ENCODE data around the gene KISS1. TPM values are rescaled to one million over a fixed set of nuclear protein-coding genes. Genes with fewer than 3 reads are reported as not detected.
A peak's percentile ranks its signal among the peaks of the same experiment; 100 is the strongest.

KISS1 gene
- total and polyA plus RNA-seq, 10 donors, result not detected

DNA sequence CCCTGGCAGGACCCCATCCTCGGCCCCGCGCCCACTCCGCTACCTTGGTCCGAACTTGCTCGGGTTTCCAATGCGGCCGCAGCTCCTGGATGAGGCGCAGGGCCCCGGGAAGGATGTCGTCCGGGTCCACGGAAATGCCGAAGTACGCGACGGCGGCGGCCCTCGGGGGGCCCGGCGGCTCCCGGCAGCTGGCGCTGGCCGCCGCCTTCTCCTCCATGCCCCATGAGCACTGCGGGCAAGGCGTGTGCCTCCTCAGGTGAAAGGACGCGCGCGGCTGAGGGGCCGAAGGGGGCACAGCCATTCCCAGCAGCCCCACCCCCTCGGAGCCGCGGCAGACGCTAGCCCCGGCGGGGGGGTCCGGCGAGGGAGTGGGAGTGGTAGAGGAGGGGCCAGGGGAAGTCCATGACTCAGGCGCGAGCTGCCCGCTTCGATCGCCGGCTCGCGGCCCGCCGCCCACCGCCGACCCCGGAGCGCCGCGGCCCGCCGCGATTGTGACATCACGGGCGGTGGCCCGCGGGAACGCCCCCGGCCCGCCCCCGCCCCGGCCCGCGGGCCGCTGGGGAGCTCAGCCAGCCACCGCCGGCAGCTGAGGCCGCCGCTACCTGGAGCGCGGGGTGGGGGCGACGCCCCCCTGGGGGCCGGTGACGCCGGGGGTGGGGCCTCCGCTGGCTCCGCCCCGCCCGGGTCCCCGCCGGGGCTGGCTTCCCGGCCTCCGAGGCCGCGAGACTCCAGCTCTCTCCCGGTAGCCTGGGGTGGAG is 44.6 kb downstream of the KISS1 start, which contains the start of gene ETNK2:
Gene ETNK2, minus strand, starts transcription at position 493 of the 758 bp plus-strand sequence. Its CDS starts 192 bp downstream, at position 301.
- Histone ChIP-seq H3K27me3 (replicated peaks in 1 of 7) (peaks cover 0 to 66% (median 13%) of the 10 kb centered on the region in 7 donors), H3K4me1 (peaks cover 4 to 25% (median 16%) of the 10 kb centered on the region in 6 donors), H3K36me3 (no peaks in the 10 kb centered on the region), H3K9me3 (no peaks in the 10 kb centered on the region), H3K27ac (peak within 1 kb of the TSS in 7 of 8 donors; percentile 38 to 82 (median 67)), H3K4me3 (peak within 1 kb of the TSS; percentile 48 to 87 (median 59))
- intact Hi-C loops (cut with DNase I; ENCODE audit: low total_unique reads), result no loop called here
- peak; percentile 83 for DNase-seq
- 0 to 2% (median 1%) methylated on average over 41 to 94 of the region's 94 CpGs for WGBS, 5 donors
- TF ChIP-seq POLR2AphosphoS5 (IDR thresholded peaks at IDR 0.05), result peak in 2 of 3 donors; percentile 40 to 58
- TF ChIP-seq, protein P1, sequence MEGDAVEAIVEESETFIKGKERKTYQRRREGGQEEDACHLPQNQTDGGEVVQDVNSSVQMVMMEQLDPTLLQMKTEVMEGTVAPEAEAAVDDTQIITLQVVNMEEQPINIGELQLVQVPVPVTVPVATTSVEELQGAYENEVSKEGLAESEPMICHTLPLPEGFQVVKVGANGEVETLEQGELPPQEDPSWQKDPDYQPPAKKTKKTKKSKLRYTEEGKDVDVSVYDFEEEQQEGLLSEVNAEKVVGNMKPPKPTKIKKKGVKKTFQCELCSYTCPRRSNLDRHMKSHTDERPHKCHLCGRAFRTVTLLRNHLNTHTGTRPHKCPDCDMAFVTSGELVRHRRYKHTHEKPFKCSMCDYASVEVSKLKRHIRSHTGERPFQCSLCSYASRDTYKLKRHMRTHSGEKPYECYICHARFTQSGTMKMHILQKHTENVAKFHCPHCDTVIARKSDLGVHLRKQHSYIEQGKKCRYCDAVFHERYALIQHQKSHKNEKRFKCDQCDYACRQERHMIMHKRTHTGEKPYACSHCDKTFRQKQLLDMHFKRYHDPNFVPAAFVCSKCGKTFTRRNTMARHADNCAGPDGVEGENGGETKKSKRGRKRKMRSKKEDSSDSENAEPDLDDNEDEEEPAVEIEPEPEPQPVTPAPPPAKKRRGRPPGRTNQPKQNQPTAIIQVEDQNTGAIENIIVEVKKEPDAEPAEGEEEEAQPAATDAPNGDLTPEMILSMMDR (IDR thresholded peaks at IDR 0.05 in 8 of 11, conservative IDR thresholded peaks at IDR 0.05 in 3 of 11), result no peak

DNA sequence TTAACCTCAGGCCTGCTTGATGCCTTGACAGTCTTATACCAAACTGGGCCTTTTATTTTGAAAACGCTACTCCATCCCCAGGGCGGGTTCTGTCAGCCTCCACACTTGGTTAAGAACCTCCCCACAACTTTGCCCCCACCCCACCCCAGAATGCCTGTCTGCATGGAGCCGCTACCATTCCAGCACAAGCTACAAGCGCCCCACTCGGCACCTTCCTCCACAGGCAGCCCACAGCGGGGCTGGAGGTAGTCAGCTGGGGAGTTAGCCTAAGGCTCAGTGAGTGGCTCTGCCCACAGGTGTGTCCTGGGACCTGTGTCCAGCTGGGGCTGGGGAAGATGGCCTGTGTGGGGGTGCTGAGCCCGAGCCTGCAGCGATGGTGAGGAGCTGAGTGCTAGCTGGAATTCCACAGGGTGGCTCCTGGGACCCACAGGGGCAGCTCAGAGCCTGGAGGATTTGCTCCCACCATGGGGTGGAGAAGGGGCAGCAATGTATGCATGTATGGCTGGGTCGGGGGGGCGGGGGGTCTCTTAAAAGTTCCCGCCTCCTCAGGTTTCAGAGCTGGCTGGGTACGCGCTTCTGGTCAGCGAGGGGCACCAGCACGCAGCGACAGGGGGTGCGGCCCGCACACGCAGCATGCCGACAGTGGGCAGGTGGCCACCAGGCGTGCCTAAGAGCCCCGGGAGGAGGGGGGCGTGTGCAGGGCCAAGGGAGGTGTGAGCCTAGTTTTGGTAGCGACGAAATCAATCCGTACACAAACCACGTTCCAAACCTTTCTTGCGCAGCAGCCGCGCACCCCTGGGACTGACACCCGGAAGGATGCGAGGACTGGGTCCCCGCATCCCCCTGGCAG is 45.4 kb downstream of the KISS1 start:
- Histone ChIP-seq H3K4me1 (peaks cover 4 to 24% (median 16%) of the 10 kb centered on the region in 6 donors), H3K27me3 (replicated peaks in 1 of 7) (peaks cover 0 to 58% (median 13%) of the 10 kb centered on the region in 7 donors), H3K9me3 (no peaks in the 10 kb centered on the region), H3K36me3 (no peaks in the 10 kb centered on the region), H3K4me3 (peak overlapping the region; percentile 48 to 87 (median 59)), H3K27ac (peak overlapping the region in 6 of 8 donors; percentile 44 to 82 (median 66))
- TF ChIP-seq, protein P1 (IDR thresholded peaks at IDR 0.05 in 8 of 11, conservative IDR thresholded peaks at IDR 0.05 in 3 of 11), result no peak
- TF ChIP-seq POLR2AphosphoS5 (IDR thresholded peaks at IDR 0.05), result no peak
- no peak for TF ChIP-seq POLR2A (IDR thresholded peaks at IDR 0.05)
- intact Hi-C loops (cut with DNase I; ENCODE audit: low total_unique reads), result no loop called here
- DNase-seq, result no peak
- 34 to 46% (median 41%) methylated on average over 27 to 33 of the region's 33 CpGs for WGBS, 5 donors

DNA sequence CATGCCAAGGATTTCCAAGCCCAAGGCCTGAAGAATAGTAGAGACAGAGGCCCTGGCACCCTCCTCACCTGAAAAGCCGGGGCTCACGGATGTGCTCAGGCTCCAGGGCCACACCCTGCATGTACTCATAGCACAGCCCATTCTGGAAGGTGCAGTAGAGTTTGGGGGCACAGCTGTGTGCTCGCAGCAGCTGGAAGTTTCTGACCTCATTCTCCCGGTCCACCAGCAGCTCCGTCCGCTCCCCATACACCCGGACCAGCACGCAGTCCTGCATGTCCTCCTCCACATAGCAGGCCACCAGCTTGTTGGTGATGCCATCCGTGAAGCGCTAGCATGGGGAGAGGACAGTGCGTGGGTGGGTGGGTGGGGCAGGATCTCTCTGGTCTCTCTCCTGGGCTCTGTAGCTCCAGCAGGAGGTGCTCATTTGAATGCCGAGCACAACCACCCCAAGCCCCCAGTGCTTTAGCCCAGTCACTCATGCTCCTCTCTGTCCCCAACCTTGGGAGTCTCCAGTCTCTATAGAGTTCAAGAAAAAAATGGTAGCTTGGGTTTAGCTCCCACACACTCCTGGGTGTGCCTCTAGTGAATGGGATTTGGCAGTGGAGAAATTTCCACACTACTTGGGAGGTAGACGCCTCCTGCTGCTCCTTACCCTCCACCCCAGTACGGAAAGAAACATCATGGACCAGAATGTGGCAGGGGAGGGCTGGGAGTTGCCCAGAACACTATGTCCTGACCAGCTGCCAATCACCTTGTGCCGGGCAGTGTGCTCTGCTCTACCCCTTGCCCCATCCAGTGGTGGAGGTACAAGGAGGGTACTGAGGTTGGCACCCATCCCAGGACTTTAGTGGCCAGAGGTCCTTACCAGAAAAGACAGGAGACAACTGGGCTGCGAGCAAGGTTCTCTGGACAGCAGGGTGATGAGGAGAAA is 46.4 kb downstream of the KISS1 start:
- Histone ChIP-seq H3K4me3 (peak overlapping the region in 4 of 8 donors; percentile 58 to 87 (median 66)), H3K4me1 (peaks cover 4 to 22% (median 16%) of the 10 kb centered on the region in 6 donors), H3K27ac (peak overlapping the region in 4 of 8 donors; percentile 57 to 82 (median 77)), H3K27me3 (replicated peaks in 1 of 7) (peaks cover 0 to 48% (median 13%) of the 10 kb centered on the region in 7 donors), H3K36me3 (peaks cover 0 to 7% (median 0%) of the 10 kb centered on the region in 6 donors), H3K9me3 (no peaks in the 10 kb centered on the region)
- intact Hi-C loops (cut with DNase I; ENCODE audit: low total_unique reads), result no loop called here
- TF ChIP-seq POLR2A (IDR thresholded peaks at IDR 0.05) (no peak), POLR2AphosphoS5 (IDR thresholded peaks at IDR 0.05) (peak in 2 of 3 donors; percentile 26 to 45)
- WGBS, 5 donors, result 81 to 92% (median 89%) methylated on average over 11 to 16 of the region's 16 CpGs
- DNase-seq, result peak; percentile 71

DNA sequence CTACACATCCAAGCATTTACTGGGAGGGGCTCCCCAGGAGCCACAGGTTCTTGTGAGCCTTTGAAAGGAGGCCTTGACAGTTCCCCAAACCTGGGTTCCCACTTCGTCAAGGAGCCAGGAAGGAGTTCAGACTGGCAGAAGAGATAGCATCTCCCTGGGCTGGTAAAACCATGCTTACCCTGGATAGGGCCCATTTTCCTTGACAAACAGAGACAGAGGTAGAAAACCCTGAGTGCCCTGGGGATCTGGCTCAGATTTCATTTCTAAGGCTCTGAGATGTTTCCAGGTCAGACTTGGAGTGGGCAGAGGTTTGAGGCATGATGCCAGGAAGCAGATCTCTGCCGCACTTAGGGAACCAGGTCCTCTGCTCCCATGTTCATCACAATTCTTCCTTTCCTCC is 47.2 kb downstream of the KISS1 start:
- WGBS, 5 donors, result 59 to 71% (median 70%) methylated on average over 2 of the region's 2 CpGs
- Histone ChIP-seq H3K27me3 (replicated peaks in 1 of 7) (peaks cover 0 to 41% (median 13%) of the 10 kb centered on the region in 7 donors), H3K9me3 (no peaks in the 10 kb centered on the region), H3K27ac (no peak overlapping the region), H3K4me1 (peaks cover 4 to 22% (median 16%) of the 10 kb centered on the region in 6 donors), H3K36me3 (peaks cover 0 to 7% (median 0%) of the 10 kb centered on the region in 6 donors), H3K4me3 (no peak overlapping the region)
- peak; percentile 38 for DNase-seq
- TF ChIP-seq, protein P1 (IDR thresholded peaks at IDR 0.05 in 8 of 11, conservative IDR thresholded peaks at IDR 0.05 in 3 of 11), result no peak
- TF ChIP-seq POLR2A (IDR thresholded peaks at IDR 0.05) (no peak), POLR2AphosphoS5 (IDR thresholded peaks at IDR 0.05) (no peak)
- intact Hi-C loops (cut with DNase I; ENCODE audit: low total_unique reads), result no loop called here
